ENCODE results near the gene FLT1. TPM values are rescaled to one million over a fixed set of nuclear protein-coding genes. Genes with fewer than 3 reads are reported as not detected.

The FLT1 gene
- total RNA-seq, 2 donors from 2014 or later, result 3.2 to 10.3 TPM

DNA sequence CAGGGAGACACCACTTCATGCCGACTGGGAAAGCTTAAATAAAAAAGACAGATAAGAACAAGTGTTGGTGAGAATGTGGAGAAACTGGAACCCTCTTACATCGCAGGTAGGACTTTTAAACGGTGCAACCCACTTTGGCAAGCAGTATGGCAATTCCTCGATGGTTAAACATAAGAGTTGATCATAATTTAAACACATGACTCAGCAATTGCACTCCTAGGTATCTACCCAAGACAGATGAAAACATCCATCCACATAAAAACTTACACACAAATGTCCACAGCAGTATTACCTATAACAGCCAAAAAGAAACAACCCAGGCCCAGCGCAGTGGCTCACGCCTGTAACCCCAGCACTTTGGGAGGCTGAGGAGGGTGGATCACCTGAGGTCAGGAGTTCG lies 21.9 kb downstream of the FLT1 start:
- Histone ChIP-seq H3K36me3 (ENCODE audit: control insufficient read depth, insufficient read depth, low read length) (no peaks in the 10 kb centered on the region), H3K4me3 (ENCODE audit: low read length) (no peak overlapping the region), H3K27me3 (ENCODE audit: control insufficient read depth, insufficient read depth, low read length, poor library complexity, severe bottlenecking) (no peaks in the 10 kb centered on the region), H3K4me1 (ENCODE audit: control insufficient read depth, insufficient read depth, low read length) (no peaks in the 10 kb centered on the region), H3K27ac (ENCODE audit: low read depth, low read length) (no peak overlapping the region), H3K9ac (ENCODE audit: extremely low read depth, low read length, poor library complexity, severe bottlenecking) (no peak overlapping the region), H3K9me3 (ENCODE audit: control insufficient read depth, low read length) (no peaks in the 10 kb centered on the region)
- Mint-ChIP-seq H3K36me3 (ENCODE audit: low read depth) (peaks cover 8% of the 10 kb centered on the region), H3K9me3 (peaks cover 9% of the 10 kb centered on the region), H3K4me3 (no peak overlapping the region), H3K4me1 (peaks cover 9% of the 10 kb centered on the region), H3K27me3 (ENCODE audit: insufficient read depth) (no peaks in the 10 kb centered on the region), H3K27ac (no peak overlapping the region)
- TF ChIP-seq, protein P1, sequence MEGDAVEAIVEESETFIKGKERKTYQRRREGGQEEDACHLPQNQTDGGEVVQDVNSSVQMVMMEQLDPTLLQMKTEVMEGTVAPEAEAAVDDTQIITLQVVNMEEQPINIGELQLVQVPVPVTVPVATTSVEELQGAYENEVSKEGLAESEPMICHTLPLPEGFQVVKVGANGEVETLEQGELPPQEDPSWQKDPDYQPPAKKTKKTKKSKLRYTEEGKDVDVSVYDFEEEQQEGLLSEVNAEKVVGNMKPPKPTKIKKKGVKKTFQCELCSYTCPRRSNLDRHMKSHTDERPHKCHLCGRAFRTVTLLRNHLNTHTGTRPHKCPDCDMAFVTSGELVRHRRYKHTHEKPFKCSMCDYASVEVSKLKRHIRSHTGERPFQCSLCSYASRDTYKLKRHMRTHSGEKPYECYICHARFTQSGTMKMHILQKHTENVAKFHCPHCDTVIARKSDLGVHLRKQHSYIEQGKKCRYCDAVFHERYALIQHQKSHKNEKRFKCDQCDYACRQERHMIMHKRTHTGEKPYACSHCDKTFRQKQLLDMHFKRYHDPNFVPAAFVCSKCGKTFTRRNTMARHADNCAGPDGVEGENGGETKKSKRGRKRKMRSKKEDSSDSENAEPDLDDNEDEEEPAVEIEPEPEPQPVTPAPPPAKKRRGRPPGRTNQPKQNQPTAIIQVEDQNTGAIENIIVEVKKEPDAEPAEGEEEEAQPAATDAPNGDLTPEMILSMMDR (conservative IDR thresholded peaks at IDR 0.05), result no peak
- WGBS, 2 experiments (ENCODE audit: insufficient coverage in 1 of 2, insufficient read length in 1 of 2), result 87 to 100% methylated on average over 3 to 7 of the region's 7 CpGs
- no peak for DNase-seq

DNA sequence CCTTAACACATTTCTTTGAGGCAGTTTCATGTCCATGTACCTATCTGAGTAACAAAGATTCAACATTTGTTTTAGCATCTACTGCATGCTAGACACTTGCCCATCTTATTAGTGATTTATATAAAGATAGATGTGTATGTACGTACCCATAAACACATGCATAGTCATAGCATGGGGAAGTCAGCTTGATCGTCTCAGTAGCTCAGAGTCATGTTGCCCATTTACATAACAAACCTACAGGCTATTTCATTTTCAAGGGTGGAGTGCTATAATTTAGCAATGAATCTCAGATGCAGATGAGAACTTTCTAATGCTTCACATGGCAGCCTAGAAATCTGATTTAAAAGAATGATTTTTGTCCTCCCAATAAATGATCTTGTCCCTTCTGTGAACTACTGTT lies 23.5 kb downstream of the FLT1 start:
- no peak overlapping the region for H3K27ac ChIP-seq (ENCODE audit: low read depth, low read length)
- peaks cover 13% of the 10 kb centered on the region for H3K4me1 Mint-ChIP-seq
- TF ChIP-seq, protein P1 (conservative IDR thresholded peaks at IDR 0.05), result no peak
- H3K4me3 Mint-ChIP-seq, result no peak overlapping the region
- peaks cover 8% of the 10 kb centered on the region for H3K36me3 Mint-ChIP-seq (ENCODE audit: low read depth)
- H3K27me3 Mint-ChIP-seq (ENCODE audit: insufficient read depth), result no peaks in the 10 kb centered on the region
- 95% methylated on average over 2 of the region's 2 CpGs; no CpG with 5 or more reads in 1 of the 2 experiments for WGBS, 2 experiments (ENCODE audit: insufficient coverage in 1 of 2, insufficient read length in 1 of 2)
- no peak overlapping the region for H3K9ac ChIP-seq (ENCODE audit: extremely low read depth, low read length, poor library complexity, severe bottlenecking)
- H3K36me3 ChIP-seq (ENCODE audit: control insufficient read depth, insufficient read depth, low read length), result no peaks in the 10 kb centered on the region
- DNase-seq, result no peak
- H3K4me1 ChIP-seq (ENCODE audit: control insufficient read depth, insufficient read depth, low read length), result no peaks in the 10 kb centered on the region
- peaks cover 9% of the 10 kb centered on the region for H3K9me3 Mint-ChIP-seq
- no peaks in the 10 kb centered on the region for H3K9me3 ChIP-seq (ENCODE audit: control insufficient read depth, low read length)
- H3K27me3 ChIP-seq (ENCODE audit: control insufficient read depth, insufficient read depth, low read length, poor library complexity, severe bottlenecking), result no peaks in the 10 kb centered on the region
- no peak overlapping the region for H3K27ac Mint-ChIP-seq
- H3K4me3 ChIP-seq (ENCODE audit: low read length), result no peak overlapping the region

DNA sequence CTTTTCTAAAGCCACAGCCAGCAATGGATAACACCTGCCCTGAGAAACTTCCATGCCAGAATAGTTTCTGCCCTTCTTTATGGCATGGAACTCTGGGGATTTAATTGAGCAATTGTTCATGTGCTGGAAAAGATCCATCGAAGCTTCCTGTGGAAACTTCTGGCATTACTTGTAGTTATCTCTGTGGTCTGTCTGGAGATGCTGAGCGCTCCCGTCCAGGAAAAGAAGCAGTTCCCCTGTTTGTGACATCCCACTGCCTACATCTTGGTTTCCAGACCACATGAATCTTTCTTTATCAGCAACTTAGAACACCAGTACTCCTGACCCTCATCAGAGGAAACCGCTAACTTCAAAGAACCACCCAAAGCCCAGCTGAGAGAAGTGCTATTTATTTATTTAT lies 24.6 kb downstream of the FLT1 start:
- H3K36me3 ChIP-seq (ENCODE audit: control insufficient read depth, insufficient read depth, low read length), result no peaks in the 10 kb centered on the region
- Mint-ChIP-seq H3K4me1 (peaks cover 4% of the 10 kb centered on the region), H3K36me3 (ENCODE audit: low read depth) (peaks cover 12% of the 10 kb centered on the region), H3K27me3 (ENCODE audit: insufficient read depth) (no peaks in the 10 kb centered on the region), H3K27ac (no peak overlapping the region), H3K4me3 (no peak overlapping the region), H3K9me3 (peaks cover 9% of the 10 kb centered on the region)
- 91 to 100% methylated on average over 3 to 4 of the region's 4 CpGs for WGBS, 2 experiments (ENCODE audit: insufficient coverage in 1 of 2, insufficient read length in 1 of 2)
- H3K4me1 ChIP-seq (ENCODE audit: control insufficient read depth, insufficient read depth, low read length), result no peaks in the 10 kb centered on the region
- no peak overlapping the region for H3K9ac ChIP-seq (ENCODE audit: extremely low read depth, low read length, poor library complexity, severe bottlenecking)
- DNase-seq, result no peak
- H3K4me3 ChIP-seq (ENCODE audit: low read length), result no peak overlapping the region
- H3K27me3 ChIP-seq (ENCODE audit: control insufficient read depth, insufficient read depth, low read length, poor library complexity, severe bottlenecking), result no peaks in the 10 kb centered on the region
- no peak overlapping the region for H3K27ac ChIP-seq (ENCODE audit: low read depth, low read length)
- no peaks in the 10 kb centered on the region for H3K9me3 ChIP-seq (ENCODE audit: control insufficient read depth, low read length)
- TF ChIP-seq, protein P1 (conservative IDR thresholded peaks at IDR 0.05), result no peak
